IPS-11a (cell line): ENCODE data around the gene INKA2.

Source experiments
- H3K4me3 ChIP-seq: one replicate; pipeline ENCODE4 v1.5.1; 2013; ENCODE audit warnings: low read depth, low read length, control low read depth

INKA2 gene

DNA sequence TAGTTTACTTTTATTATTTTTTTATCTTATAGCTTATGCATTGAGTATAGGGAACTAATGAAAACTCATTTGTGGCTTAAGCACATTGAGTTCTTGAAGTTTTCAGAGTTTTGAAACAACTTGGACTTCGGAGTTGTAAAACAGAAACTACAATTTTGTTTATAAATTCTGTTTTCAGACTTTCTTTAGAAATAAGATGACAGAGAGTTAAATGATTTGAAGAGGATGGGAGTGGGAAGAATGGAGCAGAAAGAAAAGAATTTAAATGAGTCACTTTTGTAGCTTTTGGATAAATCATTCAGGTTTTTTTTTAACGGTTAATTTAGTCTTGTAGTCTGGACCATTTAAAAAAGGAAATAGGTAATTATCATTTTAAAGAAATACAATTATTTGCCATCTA is 32.3 kb downstream of the INKA2 start:
- H3K4me3 ChIP-seq, result no peak overlapping the region

GRCh38 chr1:111705841-111706240 is 33.4 kb downstream of the INKA2 start:
- H3K4me3 ChIP-seq, result no peak overlapping the region

DNA sequence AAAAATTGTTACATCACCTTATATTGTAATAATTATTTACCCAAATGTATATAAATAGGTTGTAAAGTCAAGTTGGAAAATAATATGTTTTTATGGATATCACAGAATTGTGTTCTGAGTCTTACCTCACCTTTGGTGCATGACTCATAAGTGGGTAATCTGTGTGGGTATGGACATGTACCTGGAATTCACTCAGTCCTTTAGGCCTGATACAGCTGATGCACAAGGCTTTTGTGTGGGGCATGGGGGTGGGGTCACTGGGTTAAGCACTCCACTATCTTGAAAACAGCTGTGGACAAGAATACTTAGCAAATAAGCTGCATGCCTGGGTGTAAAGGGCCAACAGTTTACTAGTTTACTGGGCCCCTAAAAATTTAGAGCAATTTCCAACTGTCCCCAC is 34.4 kb downstream of the INKA2 start:
- no peak overlapping the region for H3K4me3 ChIP-seq

- no peak overlapping the region for H3K4me3 ChIP-seq
Measured at GRCh38 chr1:111704240-111704639, 35.0 kb downstream of the INKA2 start.

GRCh38 chr1:111702504-111703050 is 36.6 kb downstream of the INKA2 start:
- H3K4me3 ChIP-seq, result no peak overlapping the region

GRCh38 chr1:111699268-111699667 is 39.9 kb downstream of the INKA2 start:
- H3K4me3 ChIP-seq, result no peak overlapping the region

DNA sequence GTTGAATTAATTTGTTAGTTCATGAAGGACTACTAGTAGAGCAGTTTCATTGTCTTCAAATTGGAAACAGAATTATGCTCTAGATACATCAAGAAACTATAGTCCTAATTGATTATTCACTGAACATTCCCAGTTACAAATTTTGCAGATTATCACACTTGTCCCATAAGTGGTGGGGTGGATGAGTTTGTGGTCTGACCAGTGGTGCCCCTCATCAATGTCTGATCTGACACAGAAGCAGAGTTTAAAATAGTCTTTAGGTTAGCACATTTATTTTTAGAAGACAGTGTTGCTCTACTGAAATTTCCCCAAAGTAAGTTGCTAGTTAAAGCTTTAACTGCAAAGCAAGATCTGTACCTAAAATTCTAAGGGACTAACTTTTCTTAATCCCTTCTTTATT is 42.9 kb downstream of the INKA2 start:
- no peak overlapping the region for H3K4me3 ChIP-seq

- no peak overlapping the region for H3K4me3 ChIP-seq
Measured at GRCh38 chr1:111695801-111696200, 43.4 kb downstream of the INKA2 start.

GRCh38 chr1:111691886-111692285 is 47.3 kb downstream of the INKA2 start:
- H3K4me3 ChIP-seq, result no peak overlapping the region

DNA sequence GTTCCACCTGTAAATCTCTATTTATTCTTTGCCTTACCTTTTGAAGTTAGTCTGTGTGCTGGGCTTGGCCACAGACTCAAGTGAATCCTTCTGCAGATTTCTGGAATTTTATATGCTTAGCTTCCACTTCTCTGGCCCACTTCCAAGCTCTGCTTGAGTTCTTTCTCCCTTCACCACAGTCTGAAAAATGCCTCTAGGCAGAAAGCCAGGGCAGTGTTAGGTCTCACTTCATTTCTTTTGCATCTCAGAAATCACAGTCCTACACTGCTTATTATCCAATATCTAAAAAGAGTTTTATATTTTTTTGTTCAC is 48.9 kb downstream of the INKA2 start:
- no peak overlapping the region for H3K4me3 ChIP-seq
